Esophagus muscularis mucosa (tissue), 4 donors: ENCODE measurements around the gene KIF3A.

ENCODE experiments used
- CTCF ChIP-seq, 3 experiments: fragments of 200-600 bp in 2 of 3; fragments of 450-650 bp in 1 of 3; sonication (generic) in 2 of 3; IDR thresholded peaks; one replicate each; pipeline ENCODE4 v1.5.1; 2017 to 2019; ENCODE audit warnings: antibody characterized with exemption in 3 of 3, mild to moderate bottlenecking in 2 of 3, moderate library complexity in 1 of 3
- EP300 ChIP-seq: sonication (generic); formaldehyde crosslinking; IDR thresholded peaks from one replicate; pipeline ENCODE4 v1.6.1; 2017; ENCODE audit warnings: antibody characterized with exemption
- POLR2A ChIP-seq: fragments of 450-650 bp; IDR thresholded peaks from one replicate; pipeline ENCODE4 v1.6.1; 2017; ENCODE audit warnings: antibody characterized with exemption, moderate library complexity, mild to moderate bottlenecking, low read depth

GRCh38 chr5:132751444-132751843 is 14.1 kb upstream of the KIF3A start:
- no peak for TF ChIP-seq CTCF (IDR thresholded peaks at IDR 0.05)
- no peak for TF ChIP-seq POLR2A
- no peak for TF ChIP-seq EP300
